SK-N-SH (cell line): ENCODE results near the gene LDB3. TPM values are rescaled to one million over a fixed set of nuclear protein-coding genes. Genes with fewer than 3 reads are reported as not detected.

Source experiments
- CTCF ChIA-PET: fragments of 300-600, 350-600 bp; formaldehyde crosslinking; extraction: SDS; loops from one replicate; lab custom pipeline; 2021; lab: Yijun Ruan, JAX
- POLR2A ChIA-PET: fragments of 350-600 bp; sonication (Branson Sonifier 250); formaldehyde crosslinking; extraction: SDS; loops from one replicate; lab custom pipeline; 2020; ENCODE audit warnings: antibody characterized with exemption, inconsistent platforms; lab: Yijun Ruan, JAX
- DNase-seq: peaks from one replicate; pipeline ENCODE4 v3.0.0; 2012
- H2AFZ ChIP-seq: fragments of 200-600 bp; sonication (generic); 2 replicates; pipeline ENCODE4 v1.8.1; 2016; ENCODE audit warnings: antibody characterized with exemption, mild to moderate bottlenecking, low read depth
- H3F3A ChIP-seq: fragments of 200-600 bp; sonication (generic); replicated peaks from 2 replicates; pipeline ENCODE3; 2016; ENCODE audit warnings: antibody characterized with exemption, mild to moderate bottlenecking; ENCODE audit not compliant: insufficient read depth
- H3K27ac ChIP-seq, 2 experiments: fragments of 200-500 bp in 1 of 2; fragments of 200-600 bp in 1 of 2; sonication (Bioruptor generic) in 1 of 2; sonication (generic), shearing (Covaris generic) in 1 of 2; 2 replicates each; pipeline versions ENCODE4 v1.5.1 to v1.6.1; 2014 to 2016; ENCODE audit warnings: low read depth in 2 of 2, inconsistent platforms in 1 of 2, low read length in 1 of 2, mild to moderate bottlenecking in 1 of 2, mixed read lengths in 1 of 2
- H3K27me3 ChIP-seq: fragments of 200-600 bp; sonication (generic), shearing (Covaris generic); 2 replicates; pipeline ENCODE4 v1.6.1; 2016; ENCODE audit warnings: mixed run types; ENCODE audit not compliant: insufficient read depth
- H3K36me3 ChIP-seq, 2 experiments: fragments of 200-500 bp in 1 of 2; fragments of 200-600 bp in 1 of 2; sonication (Bioruptor generic) in 1 of 2; sonication (generic) in 1 of 2; replicated peaks in 1 of 2; 2 replicates each; pipeline versions ENCODE3 to v1.5.1; 2014 to 2016; ENCODE audit warnings: low read length in 1 of 2, mild to moderate bottlenecking in 1 of 2; ENCODE audit not compliant: insufficient read depth in 2 of 2, control insufficient read depth in 1 of 2
- H3K4me1 ChIP-seq, 2 experiments: fragments of 200-500 bp in 1 of 2; fragments of 200-600 bp in 1 of 2; sonication (Bioruptor generic) in 1 of 2; sonication (generic), shearing (Covaris generic) in 1 of 2; 2 replicates each; pipeline versions ENCODE4 v1.5.1 to v1.6.1; 2014 to 2016; ENCODE audit warnings: low read depth in 1 of 2, low read length in 1 of 2, mixed run types in 1 of 2; ENCODE audit not compliant: insufficient read depth in 2 of 2, control insufficient read depth in 1 of 2
- H3K4me2 ChIP-seq: fragments of 200-600 bp; sonication (generic), shearing (Covaris generic); 2 replicates; pipeline ENCODE4 v1.6.1; 2017; ENCODE audit warnings: mixed run types
- H3K4me3 ChIP-seq, 2 experiments: fragments of 200-500 bp in 1 of 2; fragments of 200-600 bp in 1 of 2; sonication (Bioruptor generic) in 1 of 2; sonication (generic), shearing (Covaris generic) in 1 of 2; 2 replicates each; pipeline versions ENCODE4 v1.5.1 to v1.8.1; 2014 to 2016; ENCODE audit warnings: low read depth in 2 of 2, inconsistent platforms in 1 of 2, low read length in 1 of 2, mild to moderate bottlenecking in 1 of 2, mixed read lengths in 1 of 2, moderate library complexity in 1 of 2
- H3K79me2 ChIP-seq: fragments of 200-600 bp; sonication (generic); 2 replicates; pipeline ENCODE4 v1.8.1; 2017; ENCODE audit warnings: mild to moderate bottlenecking; ENCODE audit not compliant: insufficient read depth
- H3K9ac ChIP-seq: fragments of 200-600 bp; sonication (generic); 2 replicates; pipeline ENCODE4 v1.6.1; 2017; ENCODE audit warnings: mixed run types
- H3K9me2 ChIP-seq: fragments of 200-600 bp; sonication (generic); 2 replicates; pipeline ENCODE4 v1.6.1; 2017; ENCODE audit warnings: mixed run types
- H3K9me3 ChIP-seq: fragments of 200-600 bp; sonication (generic); 2 replicates; pipeline ENCODE4 v1.6.1; 2017; ENCODE audit warnings: mixed run types, mild to moderate bottlenecking, moderate library complexity
- H4K20me1 ChIP-seq: fragments of 200-600 bp; sonication (generic); 2 replicates; pipeline ENCODE4 v1.6.1; 2017; ENCODE audit warnings: mild to moderate bottlenecking, mixed run types; ENCODE audit not compliant: insufficient read depth
- EP300 ChIP-seq, 2 experiments: IDR thresholded peaks; 2 replicates each; pipeline versions ENCODE4 v1.4.0 to v1.6.1; 2012; ENCODE audit warnings: borderline replicate concordance in 1 of 2, low read depth in 1 of 2, low read length in 1 of 2
- FOSL2 ChIP-seq: IDR thresholded peaks from 2 replicates; pipeline ENCODE4 v1.4.0; 2012; ENCODE audit warnings: low read depth, mild to moderate bottlenecking, moderate library complexity, borderline replicate concordance
- FOXM1 ChIP-seq: IDR thresholded peaks from 2 replicates; pipeline ENCODE4 v1.4.0; 2012; ENCODE audit warnings: low read depth, mild to moderate bottlenecking
- JUND ChIP-seq: IDR thresholded peaks from 2 replicates; pipeline ENCODE4 v1.4.0; 2012
- MXI1 ChIP-seq: IDR thresholded peaks from 2 replicates; pipeline ENCODE4 v1.6.1; 2012; ENCODE audit warnings: mild to moderate bottlenecking, low read depth, low read length, improper control_type of control experiment
- NFIC ChIP-seq: IDR thresholded peaks from 2 replicates; pipeline ENCODE4 v1.4.0; 2012; ENCODE audit warnings: borderline replicate concordance
- NRF1 ChIP-seq: IDR thresholded peaks from 2 replicates; pipeline ENCODE4 v1.6.1; 2012; ENCODE audit warnings: low read depth, mild to moderate bottlenecking, low read length
- RCOR1 ChIP-seq: fragments of 150-350 bp; IDR thresholded peaks from 2 replicates; pipeline ENCODE4 v1.6.1; 2017; ENCODE audit warnings: antibody characterized with exemption, low read length
- REST ChIP-seq: IDR thresholded peaks from 2 replicates; pipeline ENCODE4 v1.6.1; 2012; ENCODE audit warnings: mild to moderate bottlenecking, low read depth, low read length, moderate library complexity
- TAF1 ChIP-seq: IDR thresholded peaks from 2 replicates; pipeline ENCODE4 v1.6.1; 2012; ENCODE audit warnings: low read depth, mild to moderate bottlenecking, low read length, moderate library complexity, borderline replicate concordance
- ZBTB33 ChIP-seq: IDR thresholded peaks from 2 replicates; pipeline ENCODE4 v1.4.0; 2012; ENCODE audit warnings: low read depth, borderline replicate concordance
- WGBS: methylation state at CpG from one replicate; pipeline ENCODE4 v1.1.6; 2017; ENCODE audit warnings: low lambda C conversion rate; 5-methylcytosine and 5-hydroxymethylcytosine counted together
- polyA plus RNA-seq, 3 experiments: library from polyadenylated mRNA; depleted of rRNA; stranded (reverse); fragments of >200 nt; gene quantifications; 2 replicates each; pipeline ENCODE4 v1.2.3, GENCODE V29; 2012
- TF ChIP-seq, protein P1 (sequence below): fragments of 200-600 bp; sonication (generic); IDR thresholded peaks from 2 replicates; pipeline ENCODE4 v1.6.1; 2017; ENCODE audit warnings: antibody characterized with exemption, mild to moderate bottlenecking, moderate library complexity

The LDB3 gene
- polyA plus RNA-seq, 1 of the 3 experiments (the other 2 are of a cell fraction) = 0.48 TPM

GRCh38 chr10:86650151-86650550 lies 18.2 kb upstream of the LDB3 start:
- TF ChIP-seq JUND (no peak), FOXM1 (no peak), RCOR1 (no peak), NRF1 (no peak), EP300 (IDR thresholded peaks at IDR 0.05; ENCODE audit: borderline replicate concordance in 1 of 2, low read depth in 1 of 2, low read length in 1 of 2) (no peak), ZBTB33 (no peak), REST (no peak), MXI1 (no peak), FOSL2 (no peak), TAF1 (no peak), NFIC (no peak)
- TF ChIP-seq, protein P1, sequence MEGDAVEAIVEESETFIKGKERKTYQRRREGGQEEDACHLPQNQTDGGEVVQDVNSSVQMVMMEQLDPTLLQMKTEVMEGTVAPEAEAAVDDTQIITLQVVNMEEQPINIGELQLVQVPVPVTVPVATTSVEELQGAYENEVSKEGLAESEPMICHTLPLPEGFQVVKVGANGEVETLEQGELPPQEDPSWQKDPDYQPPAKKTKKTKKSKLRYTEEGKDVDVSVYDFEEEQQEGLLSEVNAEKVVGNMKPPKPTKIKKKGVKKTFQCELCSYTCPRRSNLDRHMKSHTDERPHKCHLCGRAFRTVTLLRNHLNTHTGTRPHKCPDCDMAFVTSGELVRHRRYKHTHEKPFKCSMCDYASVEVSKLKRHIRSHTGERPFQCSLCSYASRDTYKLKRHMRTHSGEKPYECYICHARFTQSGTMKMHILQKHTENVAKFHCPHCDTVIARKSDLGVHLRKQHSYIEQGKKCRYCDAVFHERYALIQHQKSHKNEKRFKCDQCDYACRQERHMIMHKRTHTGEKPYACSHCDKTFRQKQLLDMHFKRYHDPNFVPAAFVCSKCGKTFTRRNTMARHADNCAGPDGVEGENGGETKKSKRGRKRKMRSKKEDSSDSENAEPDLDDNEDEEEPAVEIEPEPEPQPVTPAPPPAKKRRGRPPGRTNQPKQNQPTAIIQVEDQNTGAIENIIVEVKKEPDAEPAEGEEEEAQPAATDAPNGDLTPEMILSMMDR = no peak
- H3K36me3 ChIP-seq = no peaks in the 10 kb centered on the region
- H3K9me3 ChIP-seq = no peaks in the 10 kb centered on the region
- 92% methylated on average over 5 of the region's 8 CpGs for WGBS
- DNase-seq = peak; percentile 29
- H3K9ac ChIP-seq = no peak overlapping the region
- no peak overlapping the region for H3K4me3 ChIP-seq
- no peaks in the 10 kb centered on the region for H3K9me2 ChIP-seq
- H3K4me1 ChIP-seq = peaks cover 11 to 23% of the 10 kb centered on the region in 2 experiments
- ChIA-PET POLR2A (no interaction called here), CTCF (interaction anchor here (1.9 kb wide), 1 partner anchor 8 kb away, joined by 6 read pairs; no protein-coding TSS in a partner anchor)
- H3K79me2 ChIP-seq = no peaks in the 10 kb centered on the region
- H3K4me2 ChIP-seq = no peak overlapping the region
- no peak overlapping the region for H3K27ac ChIP-seq
- peaks cover 11% of the 10 kb centered on the region for H3F3A ChIP-seq
- H4K20me1 ChIP-seq = no peaks in the 10 kb centered on the region
- H3K27me3 ChIP-seq = no peaks in the 10 kb centered on the region
- no peak overlapping the region for H2AFZ ChIP-seq
